ENCODE results near the gene BFSP1. TPM values are rescaled to one million over a fixed set of nuclear protein-coding genes. Genes with fewer than 3 reads are reported as not detected.
A peak's percentile ranks its signal among the peaks of the same experiment; 100 is the strongest.

The BFSP1 gene
- total RNA-seq, 2 experiments from 2014 or later = 2.0 to 2.2 TPM

GRCh38 chr20:17460119-17460518 is 71.1 kb downstream of the BFSP1 start:
- Mint-ChIP-seq H3K36me3 (ENCODE audit: low read depth) (no peaks in the 10 kb centered on the region), H3K4me3 (no peak overlapping the region), H3K9me3 (no peaks in the 10 kb centered on the region), H3K27ac (peak overlapping the region; percentile 51), H3K27me3 (peaks cover 11% of the 10 kb centered on the region), H3K4me1 (peaks cover 8% of the 10 kb centered on the region)
- POLR2A ChIA-PET = no interaction called here
- CTCF ChIA-PET = no interaction called here
- DNase-seq = no peak

- Mint-ChIP-seq H3K27ac (no peak overlapping the region), H3K36me3 (ENCODE audit: low read depth) (no peaks in the 10 kb centered on the region), H3K4me3 (no peak overlapping the region), H3K27me3 (peaks cover 10% of the 10 kb centered on the region), H3K4me1 (peaks cover 8% of the 10 kb centered on the region), H3K9me3 (no peaks in the 10 kb centered on the region)
- ChIA-PET POLR2A (no interaction called here), CTCF (no interaction called here)
- DNase-seq = no peak
Observed at GRCh38 chr20:17457588-17458190, 73.5 kb downstream of the BFSP1 start.

- ChIA-PET POLR2A (no interaction called here), CTCF (no interaction called here)
- Mint-ChIP-seq H3K4me1 (peaks cover 8% of the 10 kb centered on the region), H3K27ac (no peak overlapping the region), H3K9me3 (no peaks in the 10 kb centered on the region), H3K36me3 (ENCODE audit: low read depth) (no peaks in the 10 kb centered on the region), H3K27me3 (peaks cover 7% of the 10 kb centered on the region), H3K4me3 (no peak overlapping the region)
- no peak for DNase-seq
Observed at GRCh38 chr20:17457079-17457478, 74.1 kb downstream of the BFSP1 start.

- H3K27ac Mint-ChIP-seq = no peak overlapping the region
- ChIA-PET CTCF (no interaction called here), POLR2A (no interaction called here)
- H3K36me3 Mint-ChIP-seq (ENCODE audit: low read depth) = no peaks in the 10 kb centered on the region
- DNase-seq = no peak
- no peak overlapping the region for H3K4me3 Mint-ChIP-seq
- peaks cover 7% of the 10 kb centered on the region for H3K27me3 Mint-ChIP-seq
- no peaks in the 10 kb centered on the region for H3K9me3 Mint-ChIP-seq
- peaks cover 8% of the 10 kb centered on the region for H3K4me1 Mint-ChIP-seq
Observed at GRCh38 chr20:17456279-17456678, 74.9 kb downstream of the BFSP1 start.

GRCh38 chr20:17453592-17453991 is 77.6 kb downstream of the BFSP1 start:
- Mint-ChIP-seq H3K4me1 (no peaks in the 10 kb centered on the region), H3K27ac (no peak overlapping the region), H3K27me3 (peaks cover 7% of the 10 kb centered on the region), H3K4me3 (no peak overlapping the region), H3K36me3 (ENCODE audit: low read depth) (no peaks in the 10 kb centered on the region), H3K9me3 (no peaks in the 10 kb centered on the region)
- no peak for DNase-seq
- ChIA-PET CTCF (interaction anchor here (0.6 to 0.8 kb wide), 2 partner anchors 9 to 377 kb away, joined by 3 to 5 read pairs; no protein-coding TSS in a partner anchor), POLR2A (no interaction called here)

GRCh38 chr20:17452441-17452840 is 78.7 kb downstream of the BFSP1 start:
- ChIA-PET POLR2A (no interaction called here), CTCF (no interaction called here)
- Mint-ChIP-seq H3K27ac (no peak overlapping the region), H3K36me3 (ENCODE audit: low read depth) (no peaks in the 10 kb centered on the region), H3K9me3 (no peaks in the 10 kb centered on the region), H3K4me3 (no peak overlapping the region), H3K27me3 (peaks cover 7% of the 10 kb centered on the region), H3K4me1 (no peaks in the 10 kb centered on the region)
- no peak for DNase-seq

GRCh38 chr20:17449031-17449430 is 82.1 kb downstream of the BFSP1 start:
- no peaks in the 10 kb centered on the region for H3K9me3 Mint-ChIP-seq
- peaks cover 7% of the 10 kb centered on the region for H3K27me3 Mint-ChIP-seq
- no peaks in the 10 kb centered on the region for H3K36me3 Mint-ChIP-seq (ENCODE audit: low read depth)
- no peak overlapping the region for H3K27ac Mint-ChIP-seq
- no peak overlapping the region for H3K4me3 Mint-ChIP-seq
- no peak for DNase-seq
- H3K4me1 Mint-ChIP-seq = no peaks in the 10 kb centered on the region
- ChIA-PET CTCF (no interaction called here), POLR2A (no interaction called here)

GRCh38 chr20:17448071-17448470 is 83.1 kb downstream of the BFSP1 start:
- ChIA-PET POLR2A (no interaction called here), CTCF (no interaction called here)
- no peaks in the 10 kb centered on the region for H3K4me1 Mint-ChIP-seq
- H3K36me3 Mint-ChIP-seq (ENCODE audit: low read depth) = no peaks in the 10 kb centered on the region
- H3K9me3 Mint-ChIP-seq = no peaks in the 10 kb centered on the region
- no peak overlapping the region for H3K27ac Mint-ChIP-seq
- no peak for DNase-seq
- H3K27me3 Mint-ChIP-seq = peaks cover 6% of the 10 kb centered on the region
- H3K4me3 Mint-ChIP-seq = no peak overlapping the region

GRCh38 chr20:17446171-17446570 is 85.0 kb downstream of the BFSP1 start:
- DNase-seq = no peak
- Mint-ChIP-seq H3K4me3 (no peak overlapping the region), H3K27me3 (peaks cover 10% of the 10 kb centered on the region), H3K27ac (no peak overlapping the region), H3K9me3 (no peaks in the 10 kb centered on the region), H3K4me1 (no peaks in the 10 kb centered on the region), H3K36me3 (ENCODE audit: low read depth) (no peaks in the 10 kb centered on the region)
- ChIA-PET CTCF (no interaction called here), POLR2A (no interaction called here)

GRCh38 chr20:17445543-17445942 is 85.6 kb downstream of the BFSP1 start:
- CTCF ChIA-PET = no interaction called here
- Mint-ChIP-seq H3K9me3 (no peaks in the 10 kb centered on the region), H3K4me3 (no peak overlapping the region), H3K27ac (no peak overlapping the region), H3K4me1 (no peaks in the 10 kb centered on the region), H3K27me3 (peaks cover 10% of the 10 kb centered on the region), H3K36me3 (ENCODE audit: low read depth) (no peaks in the 10 kb centered on the region)
- POLR2A ChIA-PET = no interaction called here
- DNase-seq = no peak

- no peak overlapping the region for H3K27ac Mint-ChIP-seq
- POLR2A ChIA-PET = no interaction called here
- no peaks in the 10 kb centered on the region for H3K36me3 Mint-ChIP-seq (ENCODE audit: low read depth)
- peaks cover 10% of the 10 kb centered on the region for H3K27me3 Mint-ChIP-seq
- no peaks in the 10 kb centered on the region for H3K4me1 Mint-ChIP-seq
- DNase-seq = no peak
- no peaks in the 10 kb centered on the region for H3K9me3 Mint-ChIP-seq
- CTCF ChIA-PET = interaction anchor here (1.2 kb wide), 1 partner anchor 9 kb away, joined by 3 read pairs; no protein-coding TSS in a partner anchor
- H3K4me3 Mint-ChIP-seq = no peak overlapping the region
Observed at GRCh38 chr20:17444091-17444490, 87.1 kb downstream of the BFSP1 start.

Other genes with a start within 250 kb of the BFSP1 start
- 10 to 100 TPM; 77.4 to 83.3 TPM for gene DSTN, start 38.7 kb upstream of the BFSP1 start, total RNA-seq
- gene RRBP1, start 150.9 kb upstream of the BFSP1 start, total RNA-seq = 10 to 100 TPM; 50.8 to 52.1 TPM
- not detected for gene BANF2, start 168.6 kb upstream of the BFSP1 start, total RNA-seq